NT2/D1 (cell line): Measurements from ENCODE around the gene MNX1.

Experiments
- YY1 ChIP-seq: IDR thresholded peaks from 2 replicates; pipeline ENCODE4 v1.6.1; 2011; ENCODE audit not compliant: insufficient read length, insufficient read depth
- ZNF274 ChIP-seq: IDR thresholded peaks from 2 replicates; pipeline ENCODE4 v1.6.1; 2011; ENCODE audit warnings: mild to moderate bottlenecking, low read depth, low read length

DNA sequence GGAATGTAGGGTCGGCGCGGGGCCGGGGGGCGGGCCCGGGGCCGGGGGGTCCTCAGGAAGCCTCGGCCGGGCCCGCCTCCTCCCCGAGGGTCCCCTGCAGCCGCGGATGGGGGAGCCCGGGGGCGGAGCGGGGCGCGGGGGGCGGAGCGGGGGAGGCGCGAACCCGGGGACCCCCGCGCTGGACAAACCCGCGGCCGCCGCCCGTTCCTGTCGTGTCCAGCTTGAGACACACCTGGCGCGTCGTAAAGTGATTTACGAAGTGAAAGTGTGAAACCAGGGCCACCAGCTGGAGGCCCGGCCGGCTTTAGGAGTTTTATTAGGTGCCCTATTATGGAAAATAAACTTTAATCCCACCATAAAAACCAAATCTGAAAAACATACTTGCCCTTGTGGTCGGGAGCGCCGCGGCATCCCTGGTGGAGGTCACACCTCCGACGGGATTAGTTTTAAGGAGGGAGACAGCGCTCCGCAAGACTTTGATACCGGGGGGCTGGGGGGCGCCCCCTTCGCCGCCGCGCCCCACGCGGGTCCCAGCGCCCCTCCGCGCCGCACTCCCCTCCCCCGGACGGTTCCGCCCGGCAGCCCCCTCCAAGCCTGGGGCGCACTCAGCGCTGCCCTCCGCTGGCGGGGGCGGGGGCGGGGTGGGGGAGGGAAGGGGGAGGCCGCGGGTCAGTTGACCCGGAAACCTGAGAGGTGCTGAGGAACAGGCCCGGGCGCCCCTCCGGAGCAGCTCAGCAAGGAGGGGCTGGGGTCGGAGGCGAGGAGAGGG, 10.3 kb downstream of the MNX1 start:
- no peak for TF ChIP-seq YY1
- no peak for TF ChIP-seq ZNF274
